Motor neuron (in vitro differentiated cells): ENCODE measurements around the gene RHBDL1. TPM values are rescaled to one million over a fixed set of nuclear protein-coding genes. Genes with fewer than 3 reads are reported as not detected.
"Not testable (repeated sequence)": the region's sequence is repeated elsewhere in the genome, so short reads cannot be mapped to it uniquely, and the experiment has no call there.

Experiments used
- ATAC-seq, 8 experiments: fragments of 200-7000 bp; cut with Tn5 transposase; replicated peaks in 6 of 8; 2 replicates each; pipeline ENCODE4 v1.8.0; 2021; ENCODE audit warnings: mild to moderate bottlenecking in 8 of 8, moderate library complexity in 8 of 8
- H3K27ac ChIP-seq, 2 donors: fragments of 250-450 bp; sonication (Bioruptor Pico); 2 replicates each; pipeline ENCODE4 v1.9.0; 2021; ENCODE audit warnings: antibody characterized with exemption in 2 of 2, mild to moderate bottlenecking in 2 of 2, moderate library complexity in 1 of 2
- H3K4me1 ChIP-seq, 2 donors: fragments of 250-450 bp; sonication (Bioruptor Pico); replicated peaks in 1 of 2; 2 replicates each; pipeline ENCODE4 v1.6.1; 2021; ENCODE audit warnings: antibody characterized with exemption in 2 of 2, mild to moderate bottlenecking in 2 of 2, moderate library complexity in 1 of 2
- H3K4me3 ChIP-seq, 5 donors: fragments of 250-450 bp; sonication (Bioruptor Pico); 2 replicates each; pipeline ENCODE4 v1.9.0; 2021; ENCODE audit warnings: antibody characterized with exemption in 5 of 5, mild to moderate bottlenecking in 5 of 5, moderate library complexity in 4 of 5
- WGBS, 10 experiments: fragments of 450-650 bp; shearing (Covaris generic); methylation state at CpG; one replicate each; pipeline ENCODE4 v1.0.0; 2022; 5-methylcytosine and 5-hydroxymethylcytosine counted together
- in situ Hi-C, 9 experiments: fragments of 400-800 bp; cut with MboI; loops; one replicate each; pipeline ENCODE4 v1.15.0; 2021; ENCODE audit warnings: low sequenced_read_pairs in 9 of 9, low pct_unique_long_range_greater_than_20kb in 2 of 9; ENCODE audit not compliant: unreplicated experiment in 9 of 9
- total RNA-seq, 8 experiments: library from RNA; unstranded; fragments of 300-600 nt; gene quantifications; 2 replicates each; pipeline versions ENCODE4 v1.2.3 to v1.2.4, GENCODE V29; 2022

Gene RHBDL1
- total RNA-seq, 8 experiments from 2014 or later: 1.0 to 8.5 (median 3.3) TPM

DNA sequence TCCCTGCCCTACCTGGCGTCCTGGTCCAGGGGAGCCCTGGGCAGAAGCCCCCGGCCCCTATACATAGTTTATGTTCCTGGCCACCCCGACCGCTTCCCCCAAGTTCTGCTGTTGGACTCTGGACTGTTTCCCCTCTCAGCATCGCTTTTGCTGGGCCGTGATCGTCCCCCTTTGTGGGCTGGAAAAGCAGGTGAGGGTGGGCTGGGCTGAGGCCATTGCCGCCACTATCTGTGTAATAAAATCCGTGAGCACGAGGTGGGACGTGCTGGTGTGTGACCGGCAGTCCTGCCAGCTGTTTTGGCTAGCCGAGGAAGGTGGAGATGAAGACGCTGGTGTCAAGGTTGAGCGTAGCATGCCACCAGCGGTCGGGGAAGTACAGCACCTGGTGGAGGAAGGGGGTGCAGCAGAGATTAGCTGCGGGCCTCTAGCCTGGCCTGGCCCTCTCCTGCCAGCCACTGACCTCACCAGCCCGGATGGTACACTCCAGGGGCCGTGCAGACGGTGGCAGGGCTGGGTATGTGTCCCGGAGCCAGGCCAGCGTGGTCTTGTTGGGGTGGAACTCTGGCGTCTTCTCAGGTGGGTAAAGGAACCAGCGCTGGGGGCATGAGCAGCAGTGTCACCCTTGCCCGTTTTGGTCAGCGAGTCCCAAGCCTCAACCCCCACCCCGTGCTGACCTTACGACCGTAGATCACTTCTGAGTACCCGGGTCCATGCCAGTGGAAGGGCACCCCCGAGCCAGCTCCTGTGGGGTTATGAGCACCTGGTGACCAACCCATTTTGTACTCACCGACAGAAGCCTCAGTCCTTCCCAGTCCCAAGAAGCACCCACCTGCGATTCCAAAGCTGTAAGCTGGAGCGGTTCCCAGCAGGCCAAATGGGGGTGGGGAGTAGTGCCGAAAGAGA, 7.3 kb downstream of the RHBDL1 start:
- no peak for ATAC-seq
- Histone ChIP-seq H3K4me3 (peak overlapping the region in 2 of 5 donors; percentile 85 to 88), H3K27ac (no peak overlapping the region), H3K4me1 (peaks cover 34 to 37% of the 10 kb centered on the region in 2 donors)
- 74 to 93% (median 80%) methylated on average over 2 to 12 of the region's 36 CpGs; no CpG with 5 or more reads in 5 of the 10 experiments for WGBS, 10 experiments
- in situ Hi-C loops: no loop called here

DNA sequence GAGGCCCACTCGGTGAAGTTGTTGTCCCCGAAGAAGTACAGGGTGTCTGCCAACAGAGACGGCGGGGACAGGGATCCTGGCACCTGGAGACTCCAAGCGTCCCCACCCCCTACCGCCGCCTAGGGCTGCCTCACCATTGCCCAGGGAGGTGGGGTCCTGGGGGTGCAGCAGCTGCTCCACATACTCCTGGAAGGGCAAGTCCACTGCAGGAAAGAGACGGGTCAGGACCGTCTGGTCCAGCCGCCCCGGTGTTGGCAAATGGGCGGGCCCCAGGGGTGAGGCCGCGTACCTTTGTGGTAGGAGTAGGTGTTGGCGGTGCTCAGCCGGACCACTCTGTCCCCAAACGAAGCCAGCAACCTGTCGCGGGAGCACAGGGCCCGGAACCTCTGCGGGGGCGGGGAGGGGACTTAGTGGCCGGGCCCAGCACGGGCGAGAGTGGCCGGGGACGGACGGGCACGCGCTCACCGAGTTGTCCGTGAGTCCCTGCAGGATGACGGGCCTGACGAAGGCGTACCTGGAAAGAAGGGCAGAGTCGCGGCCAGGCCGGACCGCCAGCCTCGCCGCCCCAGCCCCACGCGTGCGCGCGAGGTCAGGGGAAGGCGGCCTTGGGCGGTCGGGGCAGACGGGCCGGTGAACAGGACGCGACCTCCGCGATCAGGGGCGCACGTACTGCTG, 8.1 kb downstream of the RHBDL1 start:
- H3K27ac ChIP-seq: peak overlapping the region; percentile 74 to 94
- ATAC-seq: no peak
- H3K4me1 ChIP-seq: peaks cover 34 to 35% of the 10 kb centered on the region in 2 donors
- WGBS, 10 experiments: 0 to 80% (median 20%) methylated on average over 2 to 7 of the region's 57 CpGs; no CpG with 5 or more reads in 5 of the 10 experiments
- H3K4me3 ChIP-seq: peak overlapping the region; percentile 52 to 89 (median 85)
- in situ Hi-C loops: no loop called here

DNA sequence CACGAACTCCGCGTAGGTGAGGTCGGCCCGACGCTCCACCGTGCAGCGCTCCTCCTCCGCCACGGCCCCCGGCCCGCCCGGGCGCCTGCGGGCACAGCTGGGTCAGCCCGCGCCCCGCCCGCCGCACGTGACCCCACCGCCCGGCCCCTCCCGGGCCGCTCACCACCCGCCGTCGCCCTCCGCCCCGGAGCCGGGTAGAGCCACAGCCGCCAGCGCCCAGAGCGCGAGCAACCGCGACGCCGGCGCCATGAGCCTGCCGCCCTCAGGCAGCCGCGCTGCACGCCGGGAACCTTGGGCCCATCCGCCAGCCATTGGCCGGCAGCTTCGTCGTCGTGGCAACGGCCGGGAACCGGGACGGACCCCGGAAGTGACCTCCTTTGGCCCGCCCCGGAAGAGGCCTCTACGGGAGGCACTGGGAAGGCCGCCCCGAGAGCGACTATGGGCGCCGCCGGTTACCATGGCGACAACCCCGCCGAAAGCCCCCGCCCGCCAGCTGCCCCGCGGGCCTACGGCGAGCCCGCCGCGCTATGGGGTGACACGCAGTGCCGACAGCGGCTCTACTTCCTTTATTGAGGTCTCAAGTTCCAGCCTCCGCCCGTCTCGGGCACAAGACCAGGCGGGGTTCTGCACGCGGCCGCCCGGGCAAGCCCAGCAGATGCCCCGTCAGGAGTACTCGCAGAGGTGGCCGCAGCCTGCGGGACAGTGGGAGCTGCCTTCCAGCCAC, 8.8 kb downstream of the RHBDL1 start, which contains the start of gene JMJD8:
Gene JMJD8 (minus strand): TSS at position 264 of the 724 bp plus-strand sequence. CDS start 15 bp downstream, at position 249.
- in situ Hi-C loops: no loop called here
- Histone ChIP-seq H3K27ac (peak within 1 kb of the TSS; percentile 74 to 94), H3K4me1 (peaks cover 31 to 35% of the 10 kb centered on the region in 2 donors), H3K4me3 (peak within 1 kb of the TSS; percentile 52 to 89 (median 85))
- 0 to 20% methylated on average over 4 to 6 of the region's 91 CpGs; no CpG with 5 or more reads in 8 of the 10 experiments for WGBS, 10 experiments
- peak; percentile 63 to 79 (median 68) for ATAC-seq

DNA sequence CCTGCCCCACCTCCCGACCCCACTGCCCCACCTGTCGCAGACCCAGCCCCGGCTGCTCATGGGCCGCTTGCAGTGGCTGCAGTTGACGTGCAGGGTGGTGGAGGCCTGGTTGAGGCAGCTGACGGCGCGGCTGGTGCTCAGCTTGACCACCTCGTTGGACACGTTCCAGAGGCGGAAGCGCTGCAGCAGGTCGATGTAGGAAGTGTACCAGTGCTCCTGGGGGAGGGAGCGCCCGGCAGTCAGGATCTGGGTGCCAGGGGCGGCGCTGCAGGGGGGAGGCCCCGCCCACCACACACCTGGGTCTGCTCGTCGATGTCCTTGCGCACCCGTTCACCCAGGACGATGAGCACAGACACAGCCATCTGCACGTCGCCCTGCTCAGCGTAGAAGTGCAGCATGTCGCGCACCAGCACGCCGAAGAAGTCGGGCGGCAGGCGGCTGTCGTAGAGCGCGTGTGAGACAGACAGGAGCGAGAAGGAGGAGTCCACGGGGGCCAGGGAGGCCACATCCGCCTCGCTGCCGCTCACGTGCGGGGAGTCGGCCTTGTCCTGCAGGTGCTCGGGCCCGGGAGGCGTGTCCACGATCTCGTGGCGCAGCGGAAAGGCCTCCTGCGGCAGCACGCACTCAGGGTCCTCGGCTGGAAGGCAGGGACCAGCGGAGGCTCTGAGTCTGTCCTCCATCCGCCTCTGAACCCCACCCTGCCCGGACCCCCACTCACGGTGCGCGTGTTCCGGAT, 9.7 kb downstream of the RHBDL1 start:
- Histone ChIP-seq H3K4me1 (peaks cover 35 to 36% of the 10 kb centered on the region in 2 donors), H3K27ac (peak overlapping the region; percentile 72 to 94), H3K4me3 (peak overlapping the region in 1 of 5 donors; percentile 88)
- 93 to 100% methylated on average over 1 to 5 of the region's 61 CpGs; no CpG with 5 or more reads in 8 of the 10 experiments for WGBS, 10 experiments
- in situ Hi-C loops: no loop called here
- no peak for ATAC-seq

GRCh38 chr16:685967-686366, 10.5 kb downstream of the RHBDL1 start:
- no peak for ATAC-seq
- H3K4me1 ChIP-seq: peaks cover 35 to 37% of the 10 kb centered on the region in 2 donors
- no peak overlapping the region for H3K27ac ChIP-seq
- in situ Hi-C loops: no loop called here
- WGBS, 10 experiments: 84 to 100% methylated on average over 2 to 5 of the region's 10 CpGs; no CpG with 5 or more reads in 8 of the 10 experiments
- H3K4me3 ChIP-seq: no peak overlapping the region

- Histone ChIP-seq H3K4me3 (no peak overlapping the region), H3K27ac (no peak overlapping the region), H3K4me1 (peaks cover 28 to 31% of the 10 kb centered on the region in 2 donors)
- in situ Hi-C loops: no loop called here
- 60 to 94% (median 91%) methylated on average over 1 to 16 of the region's 51 CpGs; no CpG with 5 or more reads in 6 of the 10 experiments for whole genome bisulfite sequencing, 10 experiments
- ATAC-seq: no peak
Measured at GRCh38 chr16:686459-687260, 11.2 kb downstream of the RHBDL1 start.

- no peak for ATAC-seq
- Histone ChIP-seq H3K4me3 (no peak overlapping the region), H3K27ac (no peak overlapping the region), H3K4me1 (peaks cover 26 to 29% of the 10 kb centered on the region in 2 donors)
- WGBS, 10 experiments: 58 to 100% (median 95%) methylated on average over 1 to 12 of the region's 19 CpGs; no CpG with 5 or more reads in 4 of the 10 experiments
- in situ Hi-C loops: no loop called here
Measured at GRCh38 chr16:687499-687898, 12.0 kb downstream of the RHBDL1 start.

DNA sequence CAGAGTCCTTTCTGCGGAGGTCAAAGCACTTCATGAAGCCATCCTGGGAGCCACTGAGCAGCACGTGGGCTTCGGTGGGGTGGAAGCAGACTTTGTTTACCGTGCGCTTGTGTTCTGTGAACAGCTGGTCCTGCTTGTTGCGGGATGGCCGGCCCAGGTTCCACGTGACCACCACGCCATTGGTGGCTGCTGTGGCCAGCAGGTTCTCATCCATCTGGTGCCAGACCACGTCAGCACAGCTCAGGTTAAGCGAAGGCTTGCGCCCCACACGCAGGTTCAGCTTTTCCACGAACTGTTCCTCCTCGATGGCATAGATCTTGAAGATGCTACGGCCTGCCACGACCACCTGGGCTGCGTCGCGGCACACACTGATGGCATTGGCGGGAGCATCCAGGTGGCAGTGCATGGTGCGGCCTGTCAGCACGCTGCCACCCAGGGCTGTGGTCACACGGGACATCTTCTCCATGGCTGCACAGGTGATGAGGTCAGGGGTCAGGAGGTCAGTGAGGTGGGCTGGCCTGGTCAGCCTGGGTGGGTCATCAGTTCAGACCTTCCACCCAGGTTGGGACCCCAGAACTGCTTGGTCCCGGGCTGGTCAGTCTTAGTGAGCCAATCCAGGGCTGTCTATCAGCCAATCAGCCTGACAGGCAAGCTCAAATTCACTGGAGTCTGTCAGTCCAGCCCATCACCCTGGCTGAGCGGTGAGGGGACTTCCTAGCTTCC, 13.9 kb downstream of the RHBDL1 start:
- H3K4me3 ChIP-seq: peak overlapping the region; percentile 89 to 99 (median 97)
- H3K4me1 ChIP-seq: peaks cover 20 to 25% of the 10 kb centered on the region in 2 donors
- ATAC-seq: no peak
- H3K27ac ChIP-seq: peak overlapping the region; percentile 88 to 97
- 64 to 100% (median 80%) methylated on average over 1 to 9 of the region's 26 CpGs; no CpG with 5 or more reads in 2 of the 10 experiments for WGBS, 10 experiments
- in situ Hi-C loops: no loop called here

GRCh38 chr16:691242-691641, 15.8 kb downstream of the RHBDL1 start:
- WGBS, 10 experiments: 82 to 100% (median 90%) methylated on average over 1 to 11 of the region's 16 CpGs; no CpG with 5 or more reads in 3 of the 10 experiments
- ATAC-seq, H3K4me3 ChIP-seq, in situ Hi-C loops, H3K27ac ChIP-seq: not testable (repeated sequence)
- peaks cover 25 to 28% of the 10 kb centered on the region in 2 donors for H3K4me1 ChIP-seq

- WGBS, 10 experiments: 18 to 100% (median 55%) methylated on average over 2 to 10 of the region's 10 CpGs
- Histone ChIP-seq H3K27ac (no peak overlapping the region), H3K4me3 (no peak overlapping the region), H3K4me1 (peaks cover 25 to 28% of the 10 kb centered on the region in 2 donors)
- no peak for ATAC-seq
- in situ Hi-C loops: no loop called here
Measured at GRCh38 chr16:692356-693108, 17.1 kb downstream of the RHBDL1 start.
